ENCODE data around the gene CTNNA2. TPM values are rescaled to one million over a fixed set of nuclear protein-coding genes. Genes with fewer than 3 reads are reported as not detected.

The CTNNA2 gene
- total RNA-seq, 1 experiment from 2014 or later: 0.54 TPM

GRCh38 chr2:79941179-79941578 lies 428.3 kb downstream of the CTNNA2 start:
- Histone ChIP-seq H3K27ac (ENCODE audit: low read length) (no peak overlapping the region), H3K36me3 (ENCODE audit: control insufficient read depth, insufficient read depth, low read length) (no peaks in the 10 kb centered on the region), H3K27me3 (ENCODE audit: control insufficient read depth, insufficient read depth, low read length) (no peaks in the 10 kb centered on the region), H3K9me3 (ENCODE audit: control insufficient read depth, insufficient read depth, low read depth, low read length) (no peaks in the 10 kb centered on the region), H3K4me3 (ENCODE audit: low read depth in 2 of 2, low read length in 2 of 2) (no peak overlapping the region), H3K4me1 (ENCODE audit: control insufficient read depth, insufficient read depth, low read length) (no peaks in the 10 kb centered on the region; the same call in 1 of the 2 replicates)
- POLR2A ChIA-PET: no interaction called here
- in situ Hi-C loops (cut with HindIII; ENCODE audit: low pct_unique_long_range_greater_than_20kb, low sequenced_read_pairs) (no loop called here), intact Hi-C loops (cut with micrococcal nuclease; ENCODE audit: unreplicated experiment) (no loop called here)
- DNase-seq (ENCODE audit: low read depth, low spot score) (no peak), ATAC-seq (no peak)
- CTCF ChIA-PET: no interaction called here
- BruUV-seq (replicated peaks): no TSS peak
- TF ChIP-seq CTCF (IDR thresholded peaks at IDR 0.05) (no peak), TCF7L2 (IDR thresholded peaks at IDR 0.05; ENCODE audit: low read depth, low read length) (no peak), SIN3A (IDR thresholded peaks at IDR 0.05; ENCODE audit: borderline replicate concordance, insufficient read depth, low read depth, low read length) (no peak), POLR2AphosphoS5 (IDR thresholded peaks at IDR 0.05; ENCODE audit: low read depth, low read length) (no peak)
- TF ChIP-seq, protein P1, sequence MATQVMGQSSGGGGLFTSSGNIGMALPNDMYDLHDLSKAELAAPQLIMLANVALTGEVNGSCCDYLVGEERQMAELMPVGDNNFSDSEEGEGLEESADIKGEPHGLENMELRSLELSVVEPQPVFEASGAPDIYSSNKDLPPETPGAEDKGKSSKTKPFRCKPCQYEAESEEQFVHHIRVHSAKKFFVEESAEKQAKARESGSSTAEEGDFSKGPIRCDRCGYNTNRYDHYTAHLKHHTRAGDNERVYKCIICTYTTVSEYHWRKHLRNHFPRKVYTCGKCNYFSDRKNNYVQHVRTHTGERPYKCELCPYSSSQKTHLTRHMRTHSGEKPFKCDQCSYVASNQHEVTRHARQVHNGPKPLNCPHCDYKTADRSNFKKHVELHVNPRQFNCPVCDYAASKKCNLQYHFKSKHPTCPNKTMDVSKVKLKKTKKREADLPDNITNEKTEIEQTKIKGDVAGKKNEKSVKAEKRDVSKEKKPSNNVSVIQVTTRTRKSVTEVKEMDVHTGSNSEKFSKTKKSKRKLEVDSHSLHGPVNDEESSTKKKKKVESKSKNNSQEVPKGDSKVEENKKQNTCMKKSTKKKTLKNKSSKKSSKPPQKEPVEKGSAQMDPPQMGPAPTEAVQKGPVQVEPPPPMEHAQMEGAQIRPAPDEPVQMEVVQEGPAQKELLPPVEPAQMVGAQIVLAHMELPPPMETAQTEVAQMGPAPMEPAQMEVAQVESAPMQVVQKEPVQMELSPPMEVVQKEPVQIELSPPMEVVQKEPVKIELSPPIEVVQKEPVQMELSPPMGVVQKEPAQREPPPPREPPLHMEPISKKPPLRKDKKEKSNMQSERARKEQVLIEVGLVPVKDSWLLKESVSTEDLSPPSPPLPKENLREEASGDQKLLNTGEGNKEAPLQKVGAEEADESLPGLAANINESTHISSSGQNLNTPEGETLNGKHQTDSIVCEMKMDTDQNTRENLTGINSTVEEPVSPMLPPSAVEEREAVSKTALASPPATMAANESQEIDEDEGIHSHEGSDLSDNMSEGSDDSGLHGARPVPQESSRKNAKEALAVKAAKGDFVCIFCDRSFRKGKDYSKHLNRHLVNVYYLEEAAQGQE (IDR thresholded peaks at IDR 0.05; ENCODE audit: insufficient read depth in 1 of 2, low read depth in 2 of 2, low read length in 1 of 2): no peak

- no peaks in the 10 kb centered on the region for H3K4me1 ChIP-seq (ENCODE audit: control insufficient read depth, insufficient read depth, low read length)
- H3K36me3 ChIP-seq (ENCODE audit: control insufficient read depth, insufficient read depth, low read length): no peaks in the 10 kb centered on the region
- TF ChIP-seq POLR2AphosphoS5 (IDR thresholded peaks at IDR 0.05; ENCODE audit: low read depth, low read length) (no peak), SIN3A (IDR thresholded peaks at IDR 0.05; ENCODE audit: borderline replicate concordance, insufficient read depth, low read depth, low read length) (no peak), TCF7L2 (IDR thresholded peaks at IDR 0.05; ENCODE audit: low read depth, low read length) (no peak), CTCF (IDR thresholded peaks at IDR 0.05) (no peak)
- TF ChIP-seq, protein P1 (IDR thresholded peaks at IDR 0.05; ENCODE audit: insufficient read depth in 1 of 2, low read depth in 2 of 2, low read length in 1 of 2): no peak
- ChIA-PET POLR2A (no interaction called here), CTCF (no interaction called here)
- in situ Hi-C loops (cut with HindIII; ENCODE audit: low pct_unique_long_range_greater_than_20kb, low sequenced_read_pairs) (no loop called here), intact Hi-C loops (cut with micrococcal nuclease; ENCODE audit: unreplicated experiment) (no loop called here)
- ATAC-seq (no peak), DNase-seq (ENCODE audit: low read depth, low spot score) (no peak)
- no peaks in the 10 kb centered on the region for H3K27me3 ChIP-seq (ENCODE audit: control insufficient read depth, insufficient read depth, low read length)
- no TSS peak for BruUV-seq (replicated peaks)
- no peaks in the 10 kb centered on the region for H3K9me3 ChIP-seq (ENCODE audit: control insufficient read depth, insufficient read depth, low read depth, low read length)
- no peak overlapping the region for H3K4me3 ChIP-seq (ENCODE audit: low read depth in 2 of 2, low read length in 2 of 2)
- H3K27ac ChIP-seq (ENCODE audit: low read length): no peak overlapping the region
Measured at GRCh38 chr2:79944205-79944604, 431.4 kb downstream of the CTNNA2 start.

All from Panc1 (cell line).